Measurements from ENCODE around the gene VPS4B.

DNA sequence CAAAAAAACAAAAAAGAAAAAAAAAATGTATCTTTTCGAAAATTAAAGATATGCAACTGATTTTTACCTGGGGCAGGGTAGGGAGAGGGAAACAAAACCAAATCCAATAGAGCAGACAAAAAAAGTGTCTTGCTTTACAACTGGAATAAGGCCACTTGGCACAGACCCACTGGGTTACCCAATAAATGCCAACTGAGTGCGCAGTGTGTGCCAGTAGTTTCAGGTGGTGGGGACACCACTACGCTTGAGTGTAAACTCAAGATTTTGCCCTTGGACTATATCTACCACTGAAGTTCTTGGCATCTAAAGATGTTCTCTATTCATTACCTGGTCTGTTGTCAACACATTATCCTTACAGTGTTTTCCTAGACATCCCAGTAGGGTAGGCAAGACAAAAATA is 16.3 kb downstream of the VPS4B start:
- TF ChIP-seq CTCF (conservative IDR thresholded peaks at IDR 0.05; ENCODE audit: low read depth, low read length) (no peak), EZH2 (IDR thresholded peaks at IDR 0.05; ENCODE audit: low read length, unreplicated experiment) (no peak)

Measured in PC-3 (cell line).